H1 (cell line): ENCODE data around the gene STK39. TPM values are rescaled to one million over a fixed set of nuclear protein-coding genes. Genes with fewer than 3 reads are reported as not detected.

Source experiments
- CTCF ChIA-PET: fragments of 300-600 bp; sonication (Branson Sonifier 250); formaldehyde crosslinking; loops from one replicate; lab custom pipeline; 2021; ENCODE audit not compliant: partially characterized antibody; lab: Charles Lee
- POLR2A ChIA-PET: fragments of 300-600 bp; sonication (Branson Sonifier 250); formaldehyde crosslinking; loops from one replicate; lab custom pipeline; 2021; ENCODE audit warnings: inconsistent platforms; ENCODE audit not compliant: partially characterized antibody; lab: Charles Lee
- DNase-seq, 2 experiments: peaks; one replicate each; pipeline versions ENCODE4 v3.0.0 to v3.0.0-alpha.2; 2010 to 2022; ENCODE audit warnings: low spot score in 2 of 2, low read depth in 1 of 2, mixed read lengths in 1 of 2
- FAIRE-seq: peaks from 2 replicates; lab custom pipeline; 2011; peaks lifted over from hg19 to GRCh38; lab: Jason Lieb, UNC
- H2AFZ ChIP-seq: 2 replicates; pipeline ENCODE4 v1.8.1; 2012; ENCODE audit warnings: low read length, inconsistent platforms
- H2AK5ac ChIP-seq: 2 replicates; pipeline ENCODE4 v1.6.1; 2013; ENCODE audit warnings: low read depth, low read length
- H2BK120ac ChIP-seq: replicated peaks from 2 replicates; pipeline ENCODE3; 2013; ENCODE audit warnings: low read depth, low read length, inconsistent platforms
- H2BK12ac ChIP-seq: 2 replicates; pipeline ENCODE4 v1.6.1; 2013; ENCODE audit warnings: low read depth, low read length
- H2BK15ac ChIP-seq: 2 replicates; pipeline ENCODE4 v1.6.1; 2013; ENCODE audit warnings: low read length
- H2BK20ac ChIP-seq: 2 replicates; pipeline ENCODE4 v1.6.1; 2013; ENCODE audit warnings: low read length
- H2BK5ac ChIP-seq: 2 replicates; pipeline ENCODE4 v1.6.1; 2013; ENCODE audit warnings: low read depth, low read length
- H3K14ac ChIP-seq: 2 replicates; pipeline ENCODE4 v1.6.1; 2013; ENCODE audit warnings: inconsistent platforms; ENCODE audit not compliant: insufficient read length
- H3K18ac ChIP-seq: 2 replicates; pipeline ENCODE4 v1.6.1; 2013; ENCODE audit warnings: low read length; ENCODE audit errors: extremely low read depth
- H3K23ac ChIP-seq: 2 replicates; pipeline ENCODE4 v1.6.1; 2013; ENCODE audit warnings: inconsistent platforms; ENCODE audit not compliant: insufficient read length
- H3K23me2 ChIP-seq: 2 replicates; pipeline ENCODE4 v1.6.1; 2013; ENCODE audit warnings: low read depth, low read length
- H3K27ac ChIP-seq: 2 replicates; pipeline ENCODE4 v1.6.1; 2011; ENCODE audit warnings: low read depth, low read length, inconsistent platforms
- H3K27me3 ChIP-seq, 4 experiments: replicated peaks in 1 of 4; 1 replicate in 1 of 4; 2 replicates in 3 of 4; pipeline versions ENCODE4 v1.6.1 to v1.8.1; 2011 to 2013; ENCODE audit warnings: low read length in 3 of 4, mild to moderate bottlenecking in 3 of 4, inconsistent platforms in 2 of 4, mixed read lengths in 2 of 4, moderate library complexity in 1 of 4; ENCODE audit not compliant: control insufficient read depth in 3 of 4, insufficient read depth in 3 of 4; ENCODE audit errors: extremely low read depth in 1 of 4
- H3K36me3 ChIP-seq, 4 experiments: 2 replicates each; pipeline versions ENCODE4 v1.6.1 to v1.8.1; 2011 to 2013; ENCODE audit warnings: mild to moderate bottlenecking in 4 of 4, low read length in 3 of 4, moderate library complexity in 2 of 4, control low read depth in 1 of 4, inconsistent platforms in 1 of 4; ENCODE audit not compliant: insufficient read depth in 4 of 4, control insufficient read depth in 2 of 4
- H3K4ac ChIP-seq: replicated peaks from 2 replicates; pipeline ENCODE3; 2013; ENCODE audit warnings: low read length, low read depth, mixed read lengths, inconsistent platforms; ENCODE audit not compliant: insufficient read length
- H3K4me1 ChIP-seq, 4 experiments: replicated peaks in 1 of 4; 1 replicate in 1 of 4; 2 replicates in 3 of 4; pipeline versions ENCODE4 v1.6.1 to v1.8.1; 2011 to 2013; ENCODE audit warnings: low read length in 3 of 4, inconsistent platforms in 2 of 4, mixed read lengths in 1 of 4; ENCODE audit not compliant: insufficient read depth in 4 of 4, control insufficient read depth in 3 of 4
- H3K4me2 ChIP-seq, 2 experiments: 2 replicates each; pipeline versions ENCODE4 v1.6.1 to v1.8.1; 2011 to 2013; ENCODE audit warnings: low read depth in 2 of 2, low read length in 2 of 2, control low read depth in 1 of 2, inconsistent platforms in 1 of 2, mild to moderate bottlenecking in 1 of 2; ENCODE audit not compliant: insufficient read depth in 1 of 2
- H3K4me3 ChIP-seq, 4 experiments: fragments of 200-600, 300-600 bp in 1 of 4; sonication (generic), shearing (Covaris generic), sonication (Bioruptor Twin) in 1 of 4; 2 replicates each; pipeline versions ENCODE4 v1.5.1 to v1.8.1; 2011 to 2016; ENCODE audit warnings: low read length in 4 of 4, low read depth in 3 of 4, control low read depth in 2 of 4, inconsistent platforms in 2 of 4, mild to moderate bottlenecking in 2 of 4, mixed read lengths in 1 of 4, moderate library complexity in 1 of 4; ENCODE audit not compliant: insufficient read depth in 2 of 4; ENCODE audit errors: extremely low read depth in 1 of 4
- H3K56ac ChIP-seq: replicated peaks from 2 replicates; pipeline ENCODE3; 2013; ENCODE audit warnings: low read depth, mild to moderate bottlenecking, mixed read lengths, low read length, inconsistent platforms; ENCODE audit not compliant: insufficient read length
- H3K79me1 ChIP-seq: 2 replicates; pipeline ENCODE4 v1.6.1; 2013; ENCODE audit warnings: low read depth, low read length, control low read depth
- H3K79me2 ChIP-seq, 2 experiments: 2 replicates each; pipeline versions ENCODE4 v1.6.1 to v1.8.1; 2012 to 2013; ENCODE audit warnings: low read length in 2 of 2, mild to moderate bottlenecking in 2 of 2, inconsistent platforms in 1 of 2; ENCODE audit not compliant: insufficient read depth in 2 of 2, control insufficient read depth in 1 of 2
- H3K9ac ChIP-seq, 4 experiments: replicated peaks in 1 of 4; 1 replicate in 1 of 4; 2 replicates in 3 of 4; pipeline versions ENCODE4 v1.6.1 to v1.8.1; 2011 to 2013; ENCODE audit warnings: low read depth in 3 of 4, low read length in 3 of 4, control low read depth in 2 of 4, mild to moderate bottlenecking in 2 of 4, moderate library complexity in 2 of 4, inconsistent platforms in 1 of 4; ENCODE audit errors: extremely low read depth in 1 of 4
- H3K9me3 ChIP-seq, 2 experiments: 2 replicates each; pipeline versions ENCODE4 v1.6.1 to v1.8.1; 2012 to 2013; ENCODE audit warnings: mild to moderate bottlenecking in 2 of 2, moderate library complexity in 2 of 2, control low read depth in 1 of 2, inconsistent platforms in 1 of 2, low read depth in 1 of 2, low read length in 1 of 2, mixed read lengths in 1 of 2; ENCODE audit not compliant: insufficient read depth in 2 of 2
- H4K20me1 ChIP-seq, 2 experiments: replicated peaks in 1 of 2; 2 replicates each; pipeline versions ENCODE3 to v1.8.1; 2011 to 2013; ENCODE audit warnings: inconsistent platforms in 2 of 2, low read length in 2 of 2, mild to moderate bottlenecking in 1 of 2; ENCODE audit not compliant: insufficient read depth in 2 of 2, control insufficient read depth in 1 of 2
- H4K5ac ChIP-seq: 2 replicates; pipeline ENCODE4 v1.6.1; 2013; ENCODE audit warnings: low read length, low read depth, mixed read lengths, inconsistent platforms; ENCODE audit not compliant: insufficient read length
- H4K8ac ChIP-seq: 2 replicates; pipeline ENCODE4 v1.8.0; 2013; ENCODE audit warnings: mild to moderate bottlenecking, moderate library complexity, low read length, inconsistent platforms; ENCODE audit not compliant: insufficient read depth; ENCODE audit errors: extremely low read depth
- H4K91ac ChIP-seq: replicated peaks from 2 replicates; pipeline ENCODE3; 2013; ENCODE audit warnings: low read length, mixed read lengths, inconsistent platforms; ENCODE audit not compliant: insufficient read length
- BRCA1 ChIP-seq: IDR thresholded peaks from 2 replicates; pipeline ENCODE4 v1.6.1; 2012; ENCODE audit warnings: low read depth, low read length, improper control_type of control experiment
- E2F6 ChIP-seq: IDR thresholded peaks from 2 replicates; pipeline ENCODE4 v1.6.1; 2012; ENCODE audit warnings: inconsistent platforms
- EP300 ChIP-seq, 2 experiments: IDR thresholded peaks; 1 replicate in 1 of 2; 2 replicates in 1 of 2; pipeline ENCODE4 v1.6.1; 2011 to 2012; ENCODE audit warnings: low read depth in 2 of 2, low read length in 2 of 2, mild to moderate bottlenecking in 2 of 2, borderline replicate concordance in 1 of 2, inconsistent platforms in 1 of 2, moderate library complexity in 1 of 2
- FOSL1 ChIP-seq: IDR thresholded peaks from 2 replicates; pipeline ENCODE4 v1.6.1; 2011; ENCODE audit warnings: mild to moderate bottlenecking, low read depth, low read length, moderate library complexity; ENCODE audit not compliant: insufficient read depth
- POLR2A ChIP-seq, 2 experiments: IDR thresholded peaks; 1 replicate in 1 of 2; 2 replicates in 1 of 2; pipeline ENCODE4 v1.6.1; 2011; ENCODE audit warnings: low read depth in 2 of 2, low read length in 2 of 2, mild to moderate bottlenecking in 2 of 2; ENCODE audit errors: control extremely low read depth in 1 of 2
- SIN3A ChIP-seq, 2 experiments: IDR thresholded peaks in 1 of 2; conservative IDR thresholded peaks in 1 of 2; 2 replicates each; pipeline ENCODE4 v1.6.1; 2011 to 2012; ENCODE audit warnings: low read length in 2 of 2, improper control_type of control experiment in 1 of 2, low read depth in 1 of 2, mild to moderate bottlenecking in 1 of 2
- SP2 ChIP-seq: IDR thresholded peaks from 2 replicates; pipeline ENCODE4 v1.6.1; 2012; ENCODE audit warnings: mild to moderate bottlenecking, low read length, inconsistent platforms
- YY1 ChIP-seq: IDR thresholded peaks from 2 replicates; pipeline ENCODE4 v1.6.1; 2011; ENCODE audit warnings: low read depth, mild to moderate bottlenecking, low read length
- WGBS, 2 experiments: shearing (Covaris generic) in 1 of 2; methylation state at CpG; one replicate each; pipeline versions ENCODE4 v1.1.6 to v1.1.7; 2013 to 2015; ENCODE audit warnings: low lambda C conversion rate in 2 of 2, mixed read lengths in 2 of 2, inconsistent platforms in 1 of 2, low coverage in 1 of 2, missing lambda C conversion rate in 1 of 2; ENCODE audit not compliant: insufficient replicate concordance in 2 of 2, insufficient coverage in 1 of 2, insufficient read length in 1 of 2; ENCODE audit errors: extremely low coverage in 1 of 2, missing lambda C conversion rate in 1 of 2; 5-methylcytosine and 5-hydroxymethylcytosine counted together
- polyA plus RNA-seq, 7 experiments: library from polyadenylated mRNA; depleted of rRNA in 3 of 7; stranded (reverse) in 5 of 7; unstranded in 2 of 7; fragments of >200 nt in 5 of 7; fragments of 200-250 nt in 2 of 7; gene quantifications; 1 replicate in 5 of 7; 2 replicates in 1 of 7; 4 replicates in 1 of 7; pipeline versions ENCODE4 v1.2.1 to v1.2.3, GENCODE V29; 2011 to 2013; ENCODE audit warnings: missing spikeins in 2 of 7, mixed read lengths in 2 of 7
- total RNA-seq: library from RNA; stranded (reverse); fragmentation: NEBNext Ultra II Directional; extraction: Animal tissue kit (Norgen Biotek cat#: 25700); gene quantifications from 2 replicates; pipeline ENCODE4 v1.2.1, GENCODE V29; 2021

Gene STK39
- total and polyA plus RNA-seq, 2 of the 8 experiments (the other 6 are each of a cell fraction or from before 2014, with no cell fraction given), result 13.7 to 23.8 TPM

- Histone ChIP-seq H3K36me3 (no peaks in the 10 kb centered on the region), H3K4me1 (no peaks in the 10 kb centered on the region), H3K23me2 (peaks cover 2% of the 10 kb centered on the region; the same call in 1 of the 2 replicates), H3K14ac (no peak overlapping the region), H3K27ac (no peak overlapping the region), H4K8ac (no peak overlapping the region), H3K4me2 (no peak overlapping the region), H3K79me2 (no peaks in the 10 kb centered on the region), H3K23ac (no peak overlapping the region), H2BK20ac (no peak overlapping the region), H2BK120ac (no peak overlapping the region), H3K9ac (no peak overlapping the region), H2BK15ac (no peak overlapping the region), H3K18ac (no peak overlapping the region), H3K4ac (no peak overlapping the region), H2BK5ac (no peak overlapping the region), H4K5ac (no peak overlapping the region), H2BK12ac (no peak overlapping the region), H2AK5ac (no peak overlapping the region), H3K79me1 (no peaks in the 10 kb centered on the region), H4K20me1 (no peaks in the 10 kb centered on the region), H3K9me3 (no peaks in the 10 kb centered on the region), H2AFZ (no peak overlapping the region), H3K56ac (no peak overlapping the region), H4K91ac (no peak overlapping the region), H3K4me3 (no peak overlapping the region), H3K27me3 (no peaks in the 10 kb centered on the region)
- FAIRE-seq, result no peak
- ChIA-PET CTCF (interaction anchor here (0.6 to 9.6 kb wide), 4 partner anchors 10 to 789 kb away, joined by 3 to 95 read pairs (median 4); no protein-coding TSS in a partner anchor), POLR2A (no interaction called here)
- TF ChIP-seq FOSL1, result no peak
- no peak for TF ChIP-seq SIN3A (conservative IDR thresholded peaks at IDR 0.05 in 1 of 2, IDR thresholded peaks at IDR 0.05 in 1 of 2; ENCODE audit: low read depth in 1 of 2, low read length in 2 of 2)
- no peak for TF ChIP-seq POLR2A (IDR thresholded peaks at IDR 0.05; ENCODE audit: control extremely low read depth in 1 of 2, low read depth in 2 of 2, low read length in 2 of 2)
- no peak for TF ChIP-seq BRCA1
- no peak for TF ChIP-seq EP300 (IDR thresholded peaks at IDR 0.05; ENCODE audit: borderline replicate concordance in 1 of 2, low read depth in 2 of 2, low read length in 2 of 2)
- no peak for TF ChIP-seq YY1
- no peak for TF ChIP-seq SP2
- no peak for TF ChIP-seq E2F6
- no peak for DNase-seq
- 88% methylated on average over 2 of the region's 2 CpGs; no CpG with 5 or more reads in 1 of the 2 experiments for WGBS, 2 experiments
Observed at GRCh38 chr2:168107322-168107721, 140.1 kb downstream of the STK39 start.
